Fibroblast of lung (primary cell): ENCODE data around the gene CIZ1. TPM values are rescaled to one million over a fixed set of nuclear protein-coding genes. Genes with fewer than 3 reads are reported as not detected.
A peak's percentile ranks its signal among the peaks of the same experiment; 100 is the strongest.

Source experiments
- DNase-seq, 2 donors: peaks; one replicate each; pipeline versions ENCODE4 v3.0.0 to v3.0.0-alpha.2; 2010; ENCODE audit warnings: low read depth in 2 of 2
- H2AFZ ChIP-seq: 2 replicates; pipeline ENCODE4 v1.5.1; 2012; ENCODE audit warnings: low read length, control low read depth, inconsistent platforms
- H3K27ac ChIP-seq: 2 replicates; pipeline ENCODE4 v1.5.1; 2011; ENCODE audit warnings: low read length, control low read depth; ENCODE audit not compliant: insufficient read depth
- H3K27me3 ChIP-seq: 2 replicates; pipeline ENCODE4 v1.5.1; 2011; ENCODE audit warnings: mild to moderate bottlenecking, low read length; ENCODE audit not compliant: control insufficient read depth, insufficient read depth
- H3K36me3 ChIP-seq: 2 replicates; pipeline ENCODE4 v1.5.1; 2011; ENCODE audit warnings: low read length; ENCODE audit not compliant: control insufficient read depth, insufficient read depth
- H3K4me1 ChIP-seq: 2 replicates; pipeline ENCODE4 v1.5.1; 2011; ENCODE audit warnings: low read length; ENCODE audit not compliant: control insufficient read depth, insufficient read depth; ENCODE audit errors: extremely low read depth
- H3K4me2 ChIP-seq: 2 replicates; pipeline ENCODE4 v1.5.1; 2011; ENCODE audit warnings: low read length, control low read depth; ENCODE audit not compliant: insufficient read depth; ENCODE audit errors: extremely low read depth
- H3K4me3 ChIP-seq, 4 experiments: fragments of 200-600 bp in 1 of 4; sonication (generic) in 1 of 4; replicated peaks in 1 of 4; 2 replicates each; pipeline ENCODE4 v1.5.1; 2011 to 2016; ENCODE audit warnings: low read length in 4 of 4, low read depth in 3 of 4, mild to moderate bottlenecking in 3 of 4, control low read depth in 2 of 4, inconsistent platforms in 1 of 4, mixed read lengths in 1 of 4; ENCODE audit not compliant: insufficient read depth in 1 of 4; ENCODE audit errors: control extremely low read depth in 1 of 4
- H3K79me2 ChIP-seq: 2 replicates; pipeline ENCODE4 v1.5.1; 2012; ENCODE audit warnings: mild to moderate bottlenecking, low read length, inconsistent platforms; ENCODE audit not compliant: control insufficient read depth, insufficient read depth
- H3K9ac ChIP-seq: 2 replicates; pipeline ENCODE4 v1.5.1; 2011; ENCODE audit warnings: mild to moderate bottlenecking, low read length, control low read depth; ENCODE audit not compliant: insufficient read depth
- H3K9me3 ChIP-seq: 2 replicates; pipeline ENCODE4 v1.5.1; 2012; ENCODE audit warnings: low read depth, low read length; ENCODE audit not compliant: control insufficient read depth, insufficient read depth
- H4K20me1 ChIP-seq: 2 replicates; pipeline ENCODE4 v1.5.1; 2011; ENCODE audit warnings: low read length; ENCODE audit not compliant: control insufficient read depth, insufficient read depth; ENCODE audit errors: extremely low read depth
- EZH2 ChIP-seq: IDR thresholded peaks from 2 replicates; pipeline ENCODE4 v1.5.1; 2012; ENCODE audit warnings: low read length, control low read depth, mild to moderate bottlenecking; ENCODE audit errors: missing control alignments
- polyA plus RNA-seq, 2 donors: library from polyadenylated mRNA; depleted of rRNA in 1 of 2; stranded (reverse) in 1 of 2; unstranded in 1 of 2; fragments of >200 nt; gene quantifications; 2 replicates each; pipeline ENCODE4 v1.2.1, GENCODE V29; 2011 to 2012; ENCODE audit warnings: missing spikeins in 1 of 2
- total RNA-seq: library from RNA; depleted of rRNA; stranded (reverse); fragments of >200 nt; gene quantifications from 2 replicates; pipeline ENCODE4 v1.2.1, GENCODE V29; 2014
- TF ChIP-seq, protein P1 (sequence below), 2 donors: IDR thresholded peaks in 1 of 2; conservative IDR thresholded peaks in 1 of 2; 1 replicate in 1 of 2; 2 replicates in 1 of 2; pipeline ENCODE4 v1.5.1; 2011 to 2012; ENCODE audit warnings: low read length in 2 of 2, control low read depth in 1 of 2, inconsistent platforms in 1 of 2, low read depth in 1 of 2, mild to moderate bottlenecking in 1 of 2

Gene CIZ1
- total and polyA plus RNA-seq, 2 donors (not counting 1 experiment from before 2014, with no cell fraction given), result 26.1 to 27.2 TPM

DNA sequence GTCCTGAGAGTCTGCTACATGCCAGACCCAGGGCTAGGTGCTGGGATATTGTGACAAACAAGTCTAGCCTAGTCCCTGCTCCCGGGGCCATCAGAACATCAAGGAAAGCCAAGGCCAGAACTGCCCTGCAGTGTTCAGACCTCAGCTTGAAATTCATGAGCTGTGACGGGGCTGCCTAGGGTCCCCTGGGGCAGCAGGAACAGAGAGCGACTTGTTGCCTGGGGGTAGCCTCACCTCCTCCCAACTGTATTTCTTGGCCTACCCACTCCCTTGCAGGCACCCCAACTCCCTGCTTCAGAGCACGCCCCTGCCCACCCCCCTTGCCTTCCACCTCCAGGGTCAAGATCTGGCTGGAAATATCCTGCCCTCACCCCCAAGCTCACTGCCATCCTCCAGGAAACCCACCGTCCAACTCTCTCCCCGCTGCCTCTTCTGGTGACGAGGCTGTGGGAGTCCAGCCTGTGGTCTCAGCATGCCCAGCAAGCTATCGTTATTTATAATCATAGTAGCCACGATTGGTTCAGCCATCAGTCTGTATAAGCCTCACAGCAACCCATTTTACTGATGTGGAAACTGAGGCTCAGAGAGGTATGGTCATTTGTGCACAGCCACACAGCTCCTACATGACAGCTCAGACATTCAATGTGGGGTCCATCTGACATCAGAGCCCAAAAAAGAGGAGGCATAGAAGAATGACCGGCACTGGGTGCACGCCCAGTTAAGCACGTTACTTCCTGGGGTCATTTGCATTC, 22.6 kb upstream of the CIZ1 start:
- H3K4me2 ChIP-seq, result no peak overlapping the region
- TF ChIP-seq, protein P1, sequence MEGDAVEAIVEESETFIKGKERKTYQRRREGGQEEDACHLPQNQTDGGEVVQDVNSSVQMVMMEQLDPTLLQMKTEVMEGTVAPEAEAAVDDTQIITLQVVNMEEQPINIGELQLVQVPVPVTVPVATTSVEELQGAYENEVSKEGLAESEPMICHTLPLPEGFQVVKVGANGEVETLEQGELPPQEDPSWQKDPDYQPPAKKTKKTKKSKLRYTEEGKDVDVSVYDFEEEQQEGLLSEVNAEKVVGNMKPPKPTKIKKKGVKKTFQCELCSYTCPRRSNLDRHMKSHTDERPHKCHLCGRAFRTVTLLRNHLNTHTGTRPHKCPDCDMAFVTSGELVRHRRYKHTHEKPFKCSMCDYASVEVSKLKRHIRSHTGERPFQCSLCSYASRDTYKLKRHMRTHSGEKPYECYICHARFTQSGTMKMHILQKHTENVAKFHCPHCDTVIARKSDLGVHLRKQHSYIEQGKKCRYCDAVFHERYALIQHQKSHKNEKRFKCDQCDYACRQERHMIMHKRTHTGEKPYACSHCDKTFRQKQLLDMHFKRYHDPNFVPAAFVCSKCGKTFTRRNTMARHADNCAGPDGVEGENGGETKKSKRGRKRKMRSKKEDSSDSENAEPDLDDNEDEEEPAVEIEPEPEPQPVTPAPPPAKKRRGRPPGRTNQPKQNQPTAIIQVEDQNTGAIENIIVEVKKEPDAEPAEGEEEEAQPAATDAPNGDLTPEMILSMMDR (conservative IDR thresholded peaks at IDR 0.05 in 1 of 2, IDR thresholded peaks at IDR 0.05 in 1 of 2; ENCODE audit: low read depth in 1 of 2, low read length in 2 of 2), result no peak
- no peak for TF ChIP-seq EZH2
- no peak overlapping the region for H3K9ac ChIP-seq
- no peaks in the 10 kb centered on the region for H3K79me2 ChIP-seq
- H3K36me3 ChIP-seq, result no peaks in the 10 kb centered on the region
- H3K9me3 ChIP-seq, result no peaks in the 10 kb centered on the region
- peaks cover 2% of the 10 kb centered on the region for H4K20me1 ChIP-seq
- no peak overlapping the region for H3K27ac ChIP-seq
- no peak overlapping the region for H2AFZ ChIP-seq
- no peak for DNase-seq
- H3K4me1 ChIP-seq, result peaks cover 11% of the 10 kb centered on the region
- H3K4me3 ChIP-seq, result no peak overlapping the region
- H3K27me3 ChIP-seq, result no peaks in the 10 kb centered on the region

- Histone ChIP-seq H3K9ac (no peak overlapping the region), H3K79me2 (no peaks in the 10 kb centered on the region), H3K4me3 (no peak overlapping the region), H4K20me1 (peaks cover 2% of the 10 kb centered on the region), H3K4me2 (no peak overlapping the region), H3K9me3 (no peaks in the 10 kb centered on the region), H3K27me3 (no peaks in the 10 kb centered on the region), H2AFZ (no peak overlapping the region), H3K27ac (no peak overlapping the region), H3K4me1 (peaks cover 10% of the 10 kb centered on the region), H3K36me3 (no peaks in the 10 kb centered on the region)
- DNase-seq, result no peak
- TF ChIP-seq, protein P1 (conservative IDR thresholded peaks at IDR 0.05 in 1 of 2, IDR thresholded peaks at IDR 0.05 in 1 of 2; ENCODE audit: low read depth in 1 of 2, low read length in 2 of 2), result no peak
- no peak for TF ChIP-seq EZH2
These were observed 20.6 kb upstream of the CIZ1 start for GRCh38 chr9:128211981-128212281.

DNA sequence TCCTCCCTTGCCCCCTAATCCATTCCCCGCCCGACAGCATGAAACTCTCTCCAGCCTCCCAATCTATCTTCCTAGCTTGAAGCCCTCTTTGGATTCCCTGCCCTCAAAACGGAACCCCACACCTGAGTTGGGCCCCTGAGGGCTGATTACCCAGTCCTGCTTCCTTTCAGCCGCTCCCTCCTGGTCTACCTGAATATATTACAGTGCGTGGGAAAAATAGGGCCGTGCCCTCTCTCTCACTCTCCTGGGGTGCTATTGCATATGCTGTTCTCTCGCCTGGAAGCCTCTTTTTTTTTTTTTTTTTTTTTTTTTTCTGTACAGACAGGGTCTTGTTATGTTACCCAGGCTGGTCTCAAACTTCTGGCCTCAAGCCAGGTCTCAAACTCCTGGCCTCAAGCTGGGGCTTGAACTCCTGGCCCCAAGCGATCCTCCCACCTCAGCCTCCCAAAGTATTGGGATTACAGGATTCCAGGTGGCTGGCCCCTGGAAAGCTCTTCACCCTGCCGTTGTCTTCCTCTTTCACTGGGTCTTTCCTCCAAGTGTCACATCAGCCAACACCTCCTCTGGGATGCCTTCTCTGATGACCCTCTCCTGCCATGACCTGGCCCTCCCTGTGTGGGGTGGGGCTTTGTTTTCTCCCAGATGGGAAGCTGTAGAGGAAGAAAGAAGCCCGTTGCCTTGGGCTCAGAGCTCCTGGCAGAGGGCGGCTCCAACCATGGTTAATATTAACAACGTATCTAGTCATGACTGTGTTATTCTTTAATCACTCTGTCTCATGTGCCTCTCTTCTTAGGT, 20.0 kb upstream of the CIZ1 start:
- H3K4me2 ChIP-seq, result no peak overlapping the region
- DNase-seq, result no peak
- no peaks in the 10 kb centered on the region for H3K36me3 ChIP-seq
- H3K27ac ChIP-seq, result no peak overlapping the region
- H4K20me1 ChIP-seq, result no peaks in the 10 kb centered on the region
- H3K9me3 ChIP-seq, result no peaks in the 10 kb centered on the region
- H3K9ac ChIP-seq, result peak overlapping the region; percentile 7
- no peak for TF ChIP-seq EZH2
- TF ChIP-seq, protein P1 (conservative IDR thresholded peaks at IDR 0.05 in 1 of 2, IDR thresholded peaks at IDR 0.05 in 1 of 2; ENCODE audit: low read depth in 1 of 2, low read length in 2 of 2), result no peak
- H3K27me3 ChIP-seq, result no peaks in the 10 kb centered on the region
- peaks cover 5% of the 10 kb centered on the region for H3K4me1 ChIP-seq
- no peak overlapping the region for H2AFZ ChIP-seq
- no peak overlapping the region for H3K4me3 ChIP-seq
- no peaks in the 10 kb centered on the region for H3K79me2 ChIP-seq
